ENCODE results near the gene NUDC. TPM values are rescaled to one million over a fixed set of nuclear protein-coding genes. Genes with fewer than 3 reads are reported as not detected.

The NUDC gene
- total and polyA plus RNA-seq, 10 donors: 35.7 to 62.2 (median 49.1) TPM

DNA sequence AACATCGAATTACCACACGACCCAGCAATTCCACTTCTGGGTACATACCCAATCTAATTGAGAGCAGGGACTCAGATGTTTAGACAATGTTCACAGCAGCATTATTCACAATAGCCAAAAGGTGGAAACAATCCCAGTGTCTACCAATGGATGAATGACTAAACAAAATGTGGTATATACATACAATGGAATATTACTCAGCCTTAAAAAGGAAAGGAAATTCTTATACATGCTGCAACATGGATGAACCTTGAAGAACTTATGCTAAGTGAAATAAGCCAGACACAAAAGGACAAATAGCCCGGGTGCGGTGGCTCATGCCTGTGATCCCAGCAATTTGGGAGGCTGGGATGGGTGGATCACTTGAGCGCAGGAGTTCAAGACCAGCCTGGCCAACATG lies 31.8 kb downstream of the NUDC start:
- Histone ChIP-seq H3K9me3 (peaks cover 0 to 14% (median 6%) of the 10 kb centered on the region in 8 donors), H3K4me1 (peaks cover 0 to 10% (median 0%) of the 10 kb centered on the region in 6 donors), H3K36me3 (no peaks in the 10 kb centered on the region), H3K27ac (no peak overlapping the region), H3K27me3 (replicated peaks in 1 of 7) (peaks cover 0 to 16% (median under 1%) of the 10 kb centered on the region in 7 donors), H3K4me3 (no peak overlapping the region)
- intact Hi-C loops (cut with DNase I; ENCODE audit: low total_unique reads): no loop called here
- WGBS, 5 donors: 93 to 96% (median 95%) methylated on average over 5 of the region's 5 CpGs
- DNase-seq: no peak
- TF ChIP-seq POLR2AphosphoS5 (IDR thresholded peaks at IDR 0.05) (no peak), POLR2A (IDR thresholded peaks at IDR 0.05) (no peak)
- TF ChIP-seq, protein P1, sequence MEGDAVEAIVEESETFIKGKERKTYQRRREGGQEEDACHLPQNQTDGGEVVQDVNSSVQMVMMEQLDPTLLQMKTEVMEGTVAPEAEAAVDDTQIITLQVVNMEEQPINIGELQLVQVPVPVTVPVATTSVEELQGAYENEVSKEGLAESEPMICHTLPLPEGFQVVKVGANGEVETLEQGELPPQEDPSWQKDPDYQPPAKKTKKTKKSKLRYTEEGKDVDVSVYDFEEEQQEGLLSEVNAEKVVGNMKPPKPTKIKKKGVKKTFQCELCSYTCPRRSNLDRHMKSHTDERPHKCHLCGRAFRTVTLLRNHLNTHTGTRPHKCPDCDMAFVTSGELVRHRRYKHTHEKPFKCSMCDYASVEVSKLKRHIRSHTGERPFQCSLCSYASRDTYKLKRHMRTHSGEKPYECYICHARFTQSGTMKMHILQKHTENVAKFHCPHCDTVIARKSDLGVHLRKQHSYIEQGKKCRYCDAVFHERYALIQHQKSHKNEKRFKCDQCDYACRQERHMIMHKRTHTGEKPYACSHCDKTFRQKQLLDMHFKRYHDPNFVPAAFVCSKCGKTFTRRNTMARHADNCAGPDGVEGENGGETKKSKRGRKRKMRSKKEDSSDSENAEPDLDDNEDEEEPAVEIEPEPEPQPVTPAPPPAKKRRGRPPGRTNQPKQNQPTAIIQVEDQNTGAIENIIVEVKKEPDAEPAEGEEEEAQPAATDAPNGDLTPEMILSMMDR (IDR thresholded peaks at IDR 0.05 in 8 of 11, conservative IDR thresholded peaks at IDR 0.05 in 3 of 11): no peak

DNA sequence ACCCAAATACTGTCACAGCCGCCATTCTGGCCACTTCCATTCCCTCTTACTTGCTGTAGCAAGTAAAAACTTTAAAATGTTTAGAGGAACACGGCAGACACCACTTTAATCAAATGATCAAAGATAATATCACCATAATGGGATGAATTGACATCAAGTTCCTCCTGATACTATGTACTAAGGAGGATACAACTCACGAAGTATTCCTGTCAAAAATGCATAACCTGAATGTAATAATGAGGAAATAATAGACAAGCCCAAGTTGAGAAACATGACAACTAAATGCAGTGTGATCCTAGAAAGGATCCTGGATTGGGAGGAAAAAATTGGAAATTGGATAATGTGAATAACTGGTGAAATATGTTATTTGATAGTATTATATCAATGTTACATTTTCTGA lies 34.8 kb downstream of the NUDC start:
- Histone ChIP-seq H3K4me1 (peaks cover 0 to 20% (median 17%) of the 10 kb centered on the region in 6 donors), H3K4me3 (no peak overlapping the region), H3K27me3 (replicated peaks in 1 of 7) (peaks cover 0 to 45% (median 25%) of the 10 kb centered on the region in 7 donors), H3K27ac (no peak overlapping the region), H3K9me3 (peaks cover 0 to 14% (median 6%) of the 10 kb centered on the region in 8 donors), H3K36me3 (no peaks in the 10 kb centered on the region)
- intact Hi-C loops (cut with DNase I; ENCODE audit: low total_unique reads): no loop called here
- TF ChIP-seq, protein P1 (IDR thresholded peaks at IDR 0.05 in 8 of 11, conservative IDR thresholded peaks at IDR 0.05 in 3 of 11): no peak
- TF ChIP-seq POLR2AphosphoS5 (IDR thresholded peaks at IDR 0.05): no peak
- TF ChIP-seq POLR2A (IDR thresholded peaks at IDR 0.05): no peak
- WGBS, 5 donors: 80 to 88% (median 84%) methylated on average over 3 of the region's 3 CpGs
- no peak for DNase-seq

DNA sequence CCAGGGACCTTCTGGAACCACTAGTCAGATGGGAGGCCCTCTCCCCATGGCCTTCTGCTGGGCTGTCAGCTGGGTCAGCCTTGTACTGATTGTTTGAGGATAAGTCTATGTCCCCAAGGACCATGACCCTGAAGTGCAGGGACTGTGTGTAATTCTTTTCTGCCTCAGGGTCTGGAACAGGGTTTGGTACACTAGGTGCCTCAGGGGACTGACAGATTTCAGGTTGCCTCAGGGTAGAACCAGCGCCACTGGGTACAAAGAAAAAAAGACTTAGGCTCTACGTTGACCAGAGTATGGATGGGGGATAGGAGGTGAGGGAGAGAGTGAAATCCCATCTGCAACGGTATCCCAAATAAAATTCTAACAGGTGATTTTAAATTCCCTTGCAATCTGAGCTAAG lies 35.8 kb downstream of the NUDC start:
- H3K36me3 ChIP-seq: no peaks in the 10 kb centered on the region
- no peak for DNase-seq
- 82 to 92% (median 90%) methylated on average over 3 of the region's 3 CpGs for WGBS, 5 donors
- H3K4me3 ChIP-seq: no peak overlapping the region
- H3K9me3 ChIP-seq: peaks cover 0 to 14% (median 6%) of the 10 kb centered on the region in 8 donors
- peaks cover 0 to 48% (median 25%) of the 10 kb centered on the region in 7 donors for H3K27me3 ChIP-seq (replicated peaks in 1 of 7)
- TF ChIP-seq, protein P1 (IDR thresholded peaks at IDR 0.05 in 8 of 11, conservative IDR thresholded peaks at IDR 0.05 in 3 of 11): no peak
- TF ChIP-seq POLR2A (IDR thresholded peaks at IDR 0.05) (no peak), POLR2AphosphoS5 (IDR thresholded peaks at IDR 0.05) (no peak)
- intact Hi-C loops (cut with DNase I; ENCODE audit: low total_unique reads): no loop called here
- no peak overlapping the region for H3K27ac ChIP-seq
- peaks cover 0 to 20% (median 17%) of the 10 kb centered on the region in 6 donors for H3K4me1 ChIP-seq

DNA sequence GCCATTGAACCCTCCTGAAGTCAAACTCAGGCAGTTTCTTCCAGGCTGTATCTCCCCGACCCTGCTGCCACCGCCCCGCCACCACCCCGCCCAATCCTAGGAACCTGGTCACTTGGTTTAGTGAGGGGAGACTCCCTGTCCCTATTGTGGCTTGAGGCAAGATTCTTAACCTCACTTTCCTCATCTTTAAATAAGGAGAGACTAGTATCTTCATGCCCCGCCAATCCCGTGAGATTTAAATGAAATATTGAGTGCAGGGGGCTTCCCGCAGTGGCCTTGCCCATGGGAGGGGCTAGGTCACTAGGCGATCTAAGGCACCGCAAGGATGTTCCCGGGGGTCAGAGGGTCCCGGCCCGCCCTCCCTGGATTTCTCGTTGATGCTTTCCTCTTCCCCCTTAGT lies 37.7 kb downstream of the NUDC start:
- intact Hi-C loops (cut with DNase I; ENCODE audit: low total_unique reads): no loop called here
- TF ChIP-seq POLR2A (IDR thresholded peaks at IDR 0.05) (no peak), POLR2AphosphoS5 (IDR thresholded peaks at IDR 0.05) (no peak)
- TF ChIP-seq, protein P1 (IDR thresholded peaks at IDR 0.05 in 8 of 11, conservative IDR thresholded peaks at IDR 0.05 in 3 of 11): no peak
- Histone ChIP-seq H3K4me3 (peak overlapping the region in 5 of 8 donors; percentile 52 to 83 (median 57)), H3K9me3 (peaks cover 0 to 14% (median 6%) of the 10 kb centered on the region in 8 donors), H3K36me3 (no peaks in the 10 kb centered on the region), H3K27me3 (replicated peaks in 1 of 7) (peaks cover 0 to 49% (median 25%) of the 10 kb centered on the region in 7 donors), H3K4me1 (peaks cover 0 to 20% (median 17%) of the 10 kb centered on the region in 6 donors), H3K27ac (no peak overlapping the region)
- WGBS, 5 donors: 25 to 36% (median 26%) methylated on average over 13 of the region's 13 CpGs
- no peak for DNase-seq
